Measurements from ENCODE around the gene TCF7. TPM values are rescaled to one million over a fixed set of nuclear protein-coding genes. Genes with fewer than 3 reads are reported as not detected.

Gene TCF7
- total and polyA plus RNA-seq, 2 of the 13 experiments (the other 11 are each of a cell fraction or from before 2014, with no cell fraction given): 6.3 to 6.8 TPM

- TF ChIP-seq ZSCAN21 (CRISPR knock-in tag; IDR thresholded peaks at IDR 0.05; ENCODE audit: borderline replicate concordance) (peak; percentile 83; the same call in 1 of the 2 replicates), ZBTB40 (IDR thresholded peaks at IDR 0.05) (no peak), ZBTB40 (CRISPR knock-in tag; IDR thresholded peaks at IDR 0.05) (peak; percentile 74; the same call in 1 of the 2 replicates), ZNF12 (CRISPR knock-in tag; IDR thresholded peaks at IDR 0.05) (no peak), RNF2 (conservative IDR thresholded peaks at IDR 0.05; ENCODE audit: low read depth) (no peak), NR2F2 (IDR thresholded peaks at IDR 0.05; ENCODE audit: borderline replicate concordance, low read depth) (peak; percentile 60), ZNF572 (CRISPR knock-in tag; IDR thresholded peaks at IDR 0.05) (no peak), NCOA1 (CRISPR knock-in tag; IDR thresholded peaks at IDR 0.05) (no peak; the same call in 1 of the 2 replicates), RFX3 (CRISPR knock-in tag; IDR thresholded peaks at IDR 0.05) (no peak), MTA1 (CRISPR knock-in tag; IDR thresholded peaks at IDR 0.05; ENCODE audit: borderline replicate concordance) (peak; percentile 97), ZNF652 (CRISPR knock-in tag; IDR thresholded peaks at IDR 0.05; ENCODE audit: borderline replicate concordance, low read depth) (peak; percentile 77; the same call in 1 of the 2 replicates), MAFF (IDR thresholded peaks at IDR 0.05; ENCODE audit: low read depth, low read length) (no peak), ZNF510 (CRISPR knock-in tag; IDR thresholded peaks at IDR 0.05; ENCODE audit: low read depth) (no peak), RBM22 (optimal IDR thresholded peaks at IDR 0.05; ENCODE audit: low read length) (no peak), SAFB2 (CRISPR knock-in tag; IDR thresholded peaks at IDR 0.05; ENCODE audit: borderline replicate concordance, low read depth) (no peak; the same call in 1 of the 2 replicates), ZNF564 (CRISPR knock-in tag; IDR thresholded peaks at IDR 0.05) (0 out of 2 replicates have a peak, but pooled peaks have one; percentile 30), PBX2 (CRISPR knock-in tag; IDR thresholded peaks at IDR 0.05) (no peak), ETV5 (CRISPR knock-in tag; IDR thresholded peaks at IDR 0.05; ENCODE audit: borderline replicate concordance) (peak; percentile 51; the same call in 1 of the 2 replicates), ZNF136 (CRISPR knock-in tag; IDR thresholded peaks at IDR 0.05; ENCODE audit: low read depth) (no peak)
Observed at GRCh38 chr5:134070725-134071613, 43.5 kb upstream of the TCF7 start (continued).

All from HepG2 (cell line).